G401 (cell line): ENCODE data around the gene SH3D19. TPM values are rescaled to one million over a fixed set of nuclear protein-coding genes. Genes with fewer than 3 reads are reported as not detected.
"Not testable (repeated sequence)": the region's sequence is repeated elsewhere in the genome, so short reads cannot be mapped to it uniquely, and the experiment has no call there.

Experiments used
- DNase-seq: peaks from one replicate; pipeline ENCODE4 v3.0.0-alpha.2; 2015; ENCODE audit warnings: low spot score
- in situ Hi-C: cut with HindIII; loops from 2 replicates; pipeline ENCODE4 v1.10.0; 2016; ENCODE audit warnings: low sequenced_read_pairs, mixed read lengths
- total RNA-seq: library from RNA; depleted of rRNA; stranded (reverse); fragments of >200 nt; shearing (Covaris generic); gene quantifications from 2 replicates; pipeline ENCODE4 v1.2.3, GENCODE V29; 2014

SH3D19 gene
- total RNA-seq, 1 experiment from 2014 or later = 23.3 TPM

GRCh38 chr4:151173871-151174270 lies 151.5 kb downstream of the SH3D19 start:
- in situ Hi-C loops = no loop called here
- DNase-seq = no peak

GRCh38 chr4:151169900-151170299 lies 155.5 kb downstream of the SH3D19 start:
- no peak for DNase-seq

GRCh38 chr4:151169223-151169622 lies 156.2 kb downstream of the SH3D19 start:
- in situ Hi-C loops = no loop called here
- DNase-seq = peak; percentile 30

More at GRCh38 chr4:151169900-151170299, 155.5 kb downstream of the SH3D19 start:
- in situ Hi-C loops = no loop called here

GRCh38 chr4:151167561-151167960 lies 157.8 kb downstream of the SH3D19 start:
- in situ Hi-C loops = no loop called here

GRCh38 chr4:151166636-151167035 lies 158.8 kb downstream of the SH3D19 start:
- in situ Hi-C loops = no loop called here
- DNase-seq = no peak

More at GRCh38 chr4:151167561-151167960, 157.8 kb downstream of the SH3D19 start:
- no peak for DNase-seq

GRCh38 chr4:151165205-151166000 lies 160.0 kb downstream of the SH3D19 start:
- in situ Hi-C loops = no loop called here
- DNase-seq = no peak

GRCh38 chr4:151163855-151164254 lies 161.6 kb downstream of the SH3D19 start:
- in situ Hi-C loops = no loop called here
- DNase-seq = no peak

- in situ Hi-C loops = no loop called here
- no peak for DNase-seq
These were observed 166.4 kb downstream of the SH3D19 start for GRCh38 chr4:151158979-151159378.

- no peak for DNase-seq
- in situ Hi-C loops = no loop called here
These were observed 167.9 kb downstream of the SH3D19 start for GRCh38 chr4:151157543-151157942.

- in situ Hi-C loops = no loop called here
- DNase-seq = no peak
These were observed 171.8 kb downstream of the SH3D19 start for GRCh38 chr4:151153585-151153984.

- no peak for DNase-seq
- in situ Hi-C loops = no loop called here
These were observed 173.4 kb downstream of the SH3D19 start for GRCh38 chr4:151152028-151152427.

- no peak for DNase-seq
- in situ Hi-C loops = no loop called here
These were observed 174.4 kb downstream of the SH3D19 start for GRCh38 chr4:151150821-151151580.

- in situ Hi-C loops = no loop called here
These were observed 177.1 kb downstream of the SH3D19 start for GRCh38 chr4:151148261-151148660.

GRCh38 chr4:151147000-151147399 lies 178.4 kb downstream of the SH3D19 start:
- in situ Hi-C loops = no loop called here
- no peak for DNase-seq

More at GRCh38 chr4:151148261-151148660, 177.1 kb downstream of the SH3D19 start:
- no peak for DNase-seq

- in situ Hi-C loops = no loop called here
- no peak for DNase-seq
These were observed 180.9 kb downstream of the SH3D19 start for GRCh38 chr4:151144329-151145072.

- DNase-seq = no peak
- in situ Hi-C loops = no loop called here
These were observed 181.6 kb downstream of the SH3D19 start for GRCh38 chr4:151143811-151144210.

- in situ Hi-C loops = no loop called here
- no peak for DNase-seq
These were observed 182.2 kb downstream of the SH3D19 start for GRCh38 chr4:151143162-151143561.

GRCh38 chr4:151142758-151143157 lies 182.6 kb downstream of the SH3D19 start:
- DNase-seq = no peak
- in situ Hi-C loops = no loop called here

- in situ Hi-C loops = no loop called here
- DNase-seq = no peak
These were observed 185.6 kb downstream of the SH3D19 start for GRCh38 chr4:151139814-151140213.

GRCh38 chr4:151136048-151136447 lies 189.4 kb downstream of the SH3D19 start:
- DNase-seq, in situ Hi-C loops: not testable (repeated sequence)
